ENCODE results near the gene PADI1.

Gene PADI1

GRCh38 chr1:17183388-17184160, 21.4 kb upstream of the PADI1 start:
- no peak for DNase-seq

GRCh38 chr1:17184161-17184665, 20.7 kb upstream of the PADI1 start:
- no peak for DNase-seq

- DNase-seq: no peak
Measured at GRCh38 chr1:17184822-17185484, 20.0 kb upstream of the PADI1 start.

GRCh38 chr1:17185485-17185860, 19.5 kb upstream of the PADI1 start:
- no peak for DNase-seq

GRCh38 chr1:17186216-17186909, 18.6 kb upstream of the PADI1 start:
- no peak for DNase-seq

GRCh38 chr1:17187051-17187450, 17.9 kb upstream of the PADI1 start:
- no peak for DNase-seq

- DNase-seq: no peak
Measured at GRCh38 chr1:17188217-17188616, 16.7 kb upstream of the PADI1 start.

- DNase-seq: no peak
Measured at GRCh38 chr1:17188889-17189631, 15.9 kb upstream of the PADI1 start.

- DNase-seq: no peak
Measured at GRCh38 chr1:17189632-17189990, 15.3 kb upstream of the PADI1 start.

- no peak for DNase-seq
Measured at GRCh38 chr1:17190010-17190995, 14.6 kb upstream of the PADI1 start.

- DNase-seq: no peak
Measured at GRCh38 chr1:17191990-17192242, 13.0 kb upstream of the PADI1 start.

GRCh38 chr1:17192394-17193221, 12.3 kb upstream of the PADI1 start:
- DNase-seq: no peak

- no peak for DNase-seq
Measured at GRCh38 chr1:17193222-17194132, 11.5 kb upstream of the PADI1 start.

- no peak for DNase-seq
Measured at GRCh38 chr1:17194133-17194475, 10.8 kb upstream of the PADI1 start.

GRCh38 chr1:17194615-17195528, 10.1 kb upstream of the PADI1 start:
- no peak for DNase-seq

- DNase-seq: no peak
Measured at GRCh38 chr1:17195731-17196130, 9.2 kb upstream of the PADI1 start.

- no peak for DNase-seq
Measured at GRCh38 chr1:17196496-17197185, 8.3 kb upstream of the PADI1 start.

- no peak for DNase-seq
Measured at GRCh38 chr1:17197696-17198095, 7.2 kb upstream of the PADI1 start.
